Stomach (tissue), 9 donors: ENCODE measurements around the gene TLK1. TPM values are rescaled to one million over a fixed set of nuclear protein-coding genes. Genes with fewer than 3 reads are reported as not detected.
A peak's percentile ranks its signal among the peaks of the same experiment; 100 is the strongest.

Source experiments
- DNase-seq, 2 donors: peaks; one replicate each; pipeline versions ENCODE4 v3.0.0 to v3.0.0-alpha.2; 2013 to 2019
- H3K27ac ChIP-seq, 5 donors: fragments of 200-600 bp in 4 of 5; sonication (generic) in 4 of 5; one replicate each; pipeline ENCODE4 v1.5.1; 2013 to 2019; ENCODE audit warnings: mild to moderate bottlenecking in 1 of 5, moderate library complexity in 1 of 5
- H3K27me3 ChIP-seq, 3 donors: fragments of 200-600 bp; sonication (generic); one replicate each; pipeline ENCODE4 v1.5.1; 2017 to 2019; ENCODE audit warnings: mixed run types in 1 of 3
- H3K36me3 ChIP-seq, 4 donors: fragments of 200-600 bp; sonication (generic); 1 replicate in 3 of 4; 2 replicates in 1 of 4; pipeline ENCODE4 v1.5.1; 2016 to 2019
- H3K4me1 ChIP-seq, 4 donors: fragments of 200-600 bp; sonication (generic); one replicate each; pipeline ENCODE4 v1.5.1; 2016 to 2019
- H3K4me3 ChIP-seq, 4 donors: fragments of 200-600 bp; sonication (generic) in 3 of 4; one replicate each; pipeline ENCODE4 v1.5.1; 2016 to 2019; ENCODE audit warnings: mild to moderate bottlenecking in 1 of 4
- H3K9me3 ChIP-seq, 4 donors: fragments of 200-600 bp; sonication (generic); one replicate each; pipeline ENCODE4 v1.5.1; 2016 to 2019
- CTCF ChIP-seq, 7 experiments: fragments of 450-650 bp in 4 of 7; fragments of 200-600 bp in 3 of 7; sonication (generic) in 3 of 7; IDR thresholded peaks; one replicate each; pipeline ENCODE4 v1.5.1; 2016 to 2019; ENCODE audit warnings: antibody characterized with exemption in 7 of 7, control low read depth in 2 of 7, mild to moderate bottlenecking in 1 of 7
- EP300 ChIP-seq: sonication (generic); formaldehyde crosslinking; IDR thresholded peaks from one replicate; pipeline ENCODE4 v1.6.1; 2017; ENCODE audit warnings: antibody characterized with exemption
- POLR2A ChIP-seq, 4 donors: fragments of 450-650 bp; IDR thresholded peaks; one replicate each; pipeline ENCODE4 v1.6.1; 2016; ENCODE audit warnings: antibody characterized with exemption in 4 of 4, control low read depth in 2 of 4, mild to moderate bottlenecking in 1 of 4, moderate library complexity in 1 of 4
- POLR2AphosphoS5 ChIP-seq, 3 donors: sonication (generic); formaldehyde crosslinking; IDR thresholded peaks; one replicate each; pipeline ENCODE4 v1.6.1; 2016; ENCODE audit warnings: antibody characterized with exemption in 3 of 3
- WGBS, 5 donors: extraction: QIAGEN DNeasy Blood & Tissue Kit in 3 of 5; methylation state at CpG; one replicate each; pipeline versions ENCODE4 v1.1.5 to v1.1.7; 2013 to 2018; 5-methylcytosine and 5-hydroxymethylcytosine counted together
- intact Hi-C: fragments of 100-400 bp; cut with DNase I; formaldehyde crosslinking; loops from one replicate; pipeline ENCODE4 v1.15.1; 2023; ENCODE audit warnings: low total_unique reads
- polyA plus RNA-seq, 3 donors: library from polyadenylated mRNA; stranded (reverse); fragments of 200-250 nt; gene quantifications; one replicate each; pipeline ENCODE4 v1.2.3, GENCODE V29; 2013
- total RNA-seq, 5 donors: library from RNA; depleted of rRNA; stranded (reverse); fragments of >200 nt; gene quantifications; one replicate each; pipeline versions ENCODE4 v1.1.0 to v1.2.3, GENCODE V29; 2014 to 2016
- donor health status: healthy with polysubstance abuse.
- donor health status: Bipolar disorder and iron deficiency.
- donor health status: healthy.

The TLK1 gene
- total and polyA plus RNA-seq, 8 donors: 10.1 to 135 (median 14.4) TPM

DNA sequence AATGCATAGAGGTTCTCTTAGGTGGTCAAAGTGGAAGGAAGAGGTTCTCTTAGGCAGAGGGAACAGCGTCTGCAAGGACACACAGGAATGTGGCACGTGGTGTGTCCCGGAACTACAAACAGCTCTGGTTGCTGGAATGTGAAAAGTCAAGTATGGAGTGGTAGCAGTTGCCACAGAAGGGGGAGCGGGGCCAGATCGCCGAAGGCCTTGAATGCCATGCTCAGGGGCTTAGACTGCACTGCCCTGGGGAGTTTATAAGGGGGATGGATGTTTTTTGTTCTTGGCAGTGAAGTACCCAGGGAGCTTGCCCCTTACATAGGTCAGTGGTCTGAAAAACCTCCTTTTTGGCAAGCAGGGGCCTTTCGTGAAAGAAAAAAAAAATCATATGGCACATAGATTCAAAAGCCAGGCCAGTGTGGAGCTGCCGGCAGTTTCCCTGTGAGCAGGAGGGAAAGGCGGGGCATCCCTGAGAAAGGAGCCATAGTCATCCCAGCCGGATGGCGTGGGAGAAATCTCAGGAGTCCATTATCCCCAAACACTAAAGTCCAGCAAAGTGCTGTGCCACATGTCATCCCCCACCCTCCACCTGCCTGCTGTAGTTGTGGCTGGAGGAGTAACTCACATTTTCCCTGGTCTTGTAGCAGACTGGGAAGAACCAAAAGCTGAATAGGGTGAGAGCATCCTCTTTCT lies 186.2 kb downstream of the TLK1 start:
- Histone ChIP-seq H3K9me3 (no peaks in the 10 kb centered on the region), H3K27me3 (no peaks in the 10 kb centered on the region), H3K27ac (peak overlapping the region in 2 of 5 donors; percentile 85 to 90), H3K36me3 (no peaks in the 10 kb centered on the region), H3K4me3 (peak overlapping the region; percentile 61 to 83 (median 74)), H3K4me1 (peaks cover 15 to 26% (median 19%) of the 10 kb centered on the region in 4 donors)
- TF ChIP-seq EP300 (no peak), CTCF (IDR thresholded peaks at IDR 0.05) (no peak), POLR2AphosphoS5 (IDR thresholded peaks at IDR 0.05) (no peak), POLR2A (IDR thresholded peaks at IDR 0.05) (no peak)
- DNase-seq: peak; percentile 31 to 57
- 53 to 74% (median 60%) methylated on average over 11 of the region's 11 CpGs for WGBS, 5 donors
- intact Hi-C loops: loop anchor here (5.0 kb wide), 1 partner anchor 443 kb away; no protein-coding TSS in a partner anchor

DNA sequence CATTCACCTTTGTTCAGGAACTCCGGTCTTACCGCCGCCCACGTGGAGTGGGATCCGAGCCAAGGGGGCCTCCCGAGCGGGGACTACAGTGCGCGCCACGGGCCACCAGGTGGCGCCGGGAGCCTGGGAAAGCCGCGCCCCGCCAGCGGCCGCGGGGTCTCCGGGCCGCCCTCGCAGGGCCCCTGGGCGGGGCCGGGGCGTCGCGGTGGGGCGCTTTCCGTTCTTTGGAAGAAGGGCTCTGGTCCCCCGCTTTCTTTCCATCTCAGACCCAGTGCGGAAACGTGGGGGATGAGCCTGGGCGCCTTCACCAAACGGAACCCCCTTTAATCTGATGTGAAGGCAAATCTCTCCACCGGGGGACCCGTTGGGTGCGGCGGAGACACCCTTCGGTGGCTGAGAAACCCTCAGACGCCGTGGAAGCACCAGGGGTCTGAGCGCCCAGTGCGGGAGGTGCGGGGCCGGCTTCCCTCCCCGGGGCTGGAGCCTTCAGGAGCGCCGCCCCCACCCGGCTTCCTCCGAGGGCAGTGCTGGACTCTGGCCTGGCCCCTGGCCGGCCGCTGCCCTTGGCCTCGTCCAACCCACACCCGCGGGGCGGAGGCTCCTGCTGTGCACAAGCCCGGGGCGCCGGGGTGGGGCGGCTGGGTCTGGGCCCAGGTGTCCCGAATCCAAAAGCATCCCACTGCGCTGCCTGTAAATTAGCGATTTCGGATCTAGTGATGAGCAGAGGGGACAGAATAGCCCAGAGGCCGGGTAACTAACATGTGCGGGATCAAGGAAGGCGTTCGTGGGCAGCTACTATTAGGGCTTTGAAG lies 187.0 kb downstream of the TLK1 start:
- intact Hi-C loops: loop anchor here (5.0 kb wide), 1 partner anchor 444 kb away; no protein-coding TSS in a partner anchor
- 5 to 24% (median 7%) methylated on average over 18 to 67 of the region's 67 CpGs for WGBS, 5 donors

GRCh38 chr2:170973225-170973491 lies 187.5 kb downstream of the TLK1 start:
- Histone ChIP-seq H3K9me3 (no peaks in the 10 kb centered on the region), H3K36me3 (peaks cover 0 to 4% (median under 1%) of the 10 kb centered on the region in 4 donors), H3K4me3 (peak overlapping the region; percentile 61 to 83 (median 74)), H3K27ac (peak overlapping the region in 3 of 5 donors; percentile 82 to 90 (median 85)), H3K4me1 (peaks cover 15 to 35% (median 22%) of the 10 kb centered on the region in 4 donors), H3K27me3 (no peaks in the 10 kb centered on the region)
- no peak for DNase-seq
- intact Hi-C loops: loop anchor here (5.0 kb wide), 1 partner anchor 444 kb away; no protein-coding TSS in a partner anchor
- TF ChIP-seq POLR2A (IDR thresholded peaks at IDR 0.05) (no peak), CTCF (IDR thresholded peaks at IDR 0.05) (no peak), POLR2AphosphoS5 (IDR thresholded peaks at IDR 0.05) (no peak), EP300 (no peak)
- WGBS, 5 donors: 2 to 6% (median 3%) methylated on average over 12 of the region's 12 CpGs

More for the DNA sequence above, 187.0 kb downstream of the TLK1 start:
- Histone ChIP-seq H3K27ac (peak overlapping the region; percentile 68 to 90 (median 84)), H3K36me3 (no peaks in the 10 kb centered on the region), H3K9me3 (no peaks in the 10 kb centered on the region), H3K27me3 (no peaks in the 10 kb centered on the region), H3K4me1 (peaks cover 15 to 34% (median 22%) of the 10 kb centered on the region in 4 donors), H3K4me3 (peak overlapping the region; percentile 61 to 83 (median 74))
- DNase-seq: peak; percentile 93 to 96
- TF ChIP-seq CTCF (IDR thresholded peaks at IDR 0.05) (peak in 5 of 7 experiments; percentile 77 to 98 (median 92)), EP300 (no peak), POLR2A (IDR thresholded peaks at IDR 0.05) (no peak), POLR2AphosphoS5 (IDR thresholded peaks at IDR 0.05) (peak in 2 of 3 donors; percentile 33 to 83)
